ENCODE data around the gene RCAN2.

DNA sequence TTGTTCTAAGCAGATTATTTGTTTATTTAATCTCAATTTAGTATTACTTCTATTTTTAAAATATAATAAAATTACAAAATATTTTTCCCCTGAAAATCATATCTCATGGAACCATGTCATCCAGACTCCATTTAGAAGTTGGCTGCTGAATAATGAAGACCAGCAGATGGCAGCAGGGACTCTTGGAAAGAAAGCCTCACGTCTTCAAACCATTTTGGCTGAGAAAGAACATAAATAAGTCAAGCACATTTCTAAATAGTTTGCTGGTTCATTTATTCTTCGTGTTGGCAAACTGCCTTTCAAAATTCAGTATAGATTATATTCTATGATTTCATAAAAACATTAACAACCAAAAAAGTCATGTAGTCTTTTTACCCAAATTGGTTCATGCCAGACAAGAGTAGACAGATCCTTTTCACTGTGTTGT is 71.7 kb downstream of the RCAN2 start:
- TF ChIP-seq CTCF (conservative IDR thresholded peaks at IDR 0.05; ENCODE audit: low read length) = peak; percentile 92
- no peak for TF ChIP-seq EZH2phosphoT487 (IDR thresholded peaks at IDR 0.05; ENCODE audit: borderline replicate concordance, low read depth, low read length)

Measured in OCI-LY7 (cell line).